ENCODE results near the gene PRKCA.

Gene PRKCA

GRCh38 chr17:66739553-66739952 is 437.1 kb downstream of the PRKCA start:
- DNase-seq (ENCODE audit: low read depth in 2 of 2), result no peak

GRCh38 chr17:66740226-66740625 is 437.8 kb downstream of the PRKCA start:
- no peak for DNase-seq (ENCODE audit: low read depth in 2 of 2)

- no peak for DNase-seq (ENCODE audit: low read depth in 2 of 2)
Observed at GRCh38 chr17:66743511-66743910, 441.1 kb downstream of the PRKCA start.

- no peak for DNase-seq (ENCODE audit: low read depth in 2 of 2)
Observed at GRCh38 chr17:66746736-66747135, 444.3 kb downstream of the PRKCA start.

- DNase-seq (ENCODE audit: low read depth in 2 of 2), result no peak
Observed at GRCh38 chr17:66747578-66748275, 445.3 kb downstream of the PRKCA start.

- no peak for DNase-seq (ENCODE audit: low read depth in 2 of 2)
Observed at GRCh38 chr17:66748578-66748977, 446.2 kb downstream of the PRKCA start.

GRCh38 chr17:66749217-66749832 is 446.9 kb downstream of the PRKCA start:
- no peak for DNase-seq (ENCODE audit: low read depth in 2 of 2)

- DNase-seq (ENCODE audit: low read depth in 2 of 2), result no peak
Observed at GRCh38 chr17:66750116-66750515, 447.7 kb downstream of the PRKCA start.

GRCh38 chr17:66750781-66751543 is 448.5 kb downstream of the PRKCA start:
- no peak for DNase-seq (ENCODE audit: low read depth in 2 of 2)

GRCh38 chr17:66751771-66752170 is 449.4 kb downstream of the PRKCA start:
- no peak for DNase-seq (ENCODE audit: low read depth in 2 of 2)

GRCh38 chr17:66752411-66752810 is 450.0 kb downstream of the PRKCA start:
- no peak for DNase-seq (ENCODE audit: low read depth in 2 of 2)

GRCh38 chr17:66753126-66753920 is 450.9 kb downstream of the PRKCA start:
- no peak for DNase-seq (ENCODE audit: low read depth in 2 of 2)

GRCh38 chr17:66755101-66755943 is 452.9 kb downstream of the PRKCA start:
- DNase-seq (ENCODE audit: low read depth in 2 of 2), result no peak

GRCh38 chr17:66755944-66756290 is 453.5 kb downstream of the PRKCA start:
- DNase-seq (ENCODE audit: low read depth in 2 of 2), result no peak

GRCh38 chr17:66760324-66760723 is 457.9 kb downstream of the PRKCA start:
- no peak for DNase-seq (ENCODE audit: low read depth in 2 of 2)

- DNase-seq (ENCODE audit: low read depth in 2 of 2), result no peak
Observed at GRCh38 chr17:66762276-66762675, 459.9 kb downstream of the PRKCA start.

GRCh38 chr17:66763056-66763455 is 460.6 kb downstream of the PRKCA start:
- no peak for DNase-seq (ENCODE audit: low read depth in 2 of 2)

- no peak for DNase-seq (ENCODE audit: low read depth in 2 of 2)
Observed at GRCh38 chr17:66764506-66764905, 462.1 kb downstream of the PRKCA start.

- DNase-seq (ENCODE audit: low read depth in 2 of 2), result no peak
Observed at GRCh38 chr17:66767154-66767933, 464.9 kb downstream of the PRKCA start.

GRCh38 chr17:66769911-66770310 is 467.5 kb downstream of the PRKCA start:
- no peak for DNase-seq (ENCODE audit: low read depth in 2 of 2)

All from stimulated activated CD8-positive, alpha-beta memory T cell treated with anti-CD3 and anti-CD28 coated beads, Interleukin-15, amount 100 ng/mL, for 4 hours (primary cell).